Retinal pigment epithelial cell (primary cell): ENCODE measurements around the gene BRI3BP.

Experiments used
- DNase-seq: peaks from one replicate; pipeline ENCODE4 v3.0.0-alpha.2; 2010; ENCODE audit warnings: low read depth
- H3K4me3 ChIP-seq: 2 replicates; pipeline ENCODE4 v1.5.1; 2011; ENCODE audit warnings: mild to moderate bottlenecking, low read length, control low read depth, moderate library complexity
- CTCF ChIP-seq: conservative IDR thresholded peaks from 2 replicates; pipeline ENCODE4 v1.5.1; 2011; ENCODE audit warnings: low read depth, low read length, control low read depth, inconsistent platforms

The BRI3BP gene

GRCh38 chr12:125076103-125076502, 82.7 kb downstream of the BRI3BP start:
- no peak for DNase-seq
- TF ChIP-seq CTCF = no peak
- no peak overlapping the region for H3K4me3 ChIP-seq

- H3K4me3 ChIP-seq = no peak overlapping the region
- no peak for TF ChIP-seq CTCF
- no peak for DNase-seq
These were observed 85.6 kb downstream of the BRI3BP start for GRCh38 chr12:125079084-125079483.

DNA sequence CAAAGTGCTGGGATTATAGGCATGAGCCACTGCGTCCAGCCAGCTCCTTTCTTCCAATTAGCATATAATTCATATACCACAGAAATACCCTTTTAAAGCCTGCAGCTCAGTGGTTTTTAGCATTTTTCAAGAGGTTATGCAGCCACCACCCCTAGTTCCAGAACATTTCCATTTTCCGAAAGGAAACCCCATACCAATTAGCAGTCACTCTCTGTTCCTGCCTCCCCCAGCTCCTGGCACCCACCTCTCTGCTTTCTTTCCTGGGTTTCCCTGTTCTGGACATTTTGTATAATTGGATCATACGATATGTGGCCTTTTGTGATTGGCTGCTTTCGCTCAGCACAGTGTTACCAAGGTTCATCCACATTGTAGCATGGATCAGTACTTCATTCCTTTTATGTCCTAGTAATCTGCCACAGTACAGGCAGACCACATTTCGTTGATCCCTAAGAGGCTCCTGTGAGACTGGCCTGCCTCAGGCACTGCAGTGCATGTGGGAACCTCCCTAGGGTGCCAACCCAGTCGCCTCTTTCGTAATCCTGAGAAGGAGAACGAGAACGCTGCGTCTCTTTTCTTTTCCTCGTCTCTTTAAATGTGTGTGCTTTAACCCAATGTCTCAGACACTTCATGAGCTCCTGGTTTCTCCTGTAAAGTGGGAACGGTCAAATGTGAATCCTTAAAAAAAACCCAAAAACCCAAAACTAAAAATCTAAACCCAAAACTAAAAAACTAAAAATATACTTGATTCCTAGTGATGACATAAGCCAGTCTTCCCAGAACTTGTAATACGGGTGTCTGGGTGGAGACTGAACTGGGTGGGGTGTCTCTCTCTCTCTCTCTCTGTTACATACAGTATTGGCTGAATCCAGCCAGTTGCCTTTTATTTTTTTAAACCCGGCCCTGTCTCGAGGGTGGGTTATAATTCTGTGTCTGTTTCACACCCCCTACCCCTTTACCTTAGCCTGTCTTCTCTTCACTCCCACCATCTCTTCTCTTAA, 86.5 kb downstream of the BRI3BP start:
- H3K4me3 ChIP-seq = no peak overlapping the region
- DNase-seq = no peak
- no peak for TF ChIP-seq CTCF
